ENCODE data around the gene TULP1.

The TULP1 gene

GRCh38 chr6:35463292-35463691 lies 49.4 kb downstream of the TULP1 start:
- ChIA-PET POLR2A (no interaction called here), CTCF (interaction anchor here (0.9 to 5.7 kb wide), 4 partner anchors 9 to 167 kb away, joined by 3 to 119 read pairs (median 8); partner anchors contain the start of genes FANCE and PPARD)

GRCh38 chr6:35461270-35461669 lies 51.4 kb downstream of the TULP1 start:
- no peak for DNase-seq (ENCODE audit: low read depth, low spot score)
- TF ChIP-seq CTCF (IDR thresholded peaks at IDR 0.05; ENCODE audit: insufficient read depth, low read length, missing control alignments) = no peak
- no peak overlapping the region for H3K4me3 ChIP-seq (ENCODE audit: low read depth, low read length)
- ChIA-PET CTCF (interaction anchor here (1.0 kb wide), 1 partner anchor 120 kb away, joined by 4 read pairs; no protein-coding TSS in a partner anchor), POLR2A (no interaction called here)

More at GRCh38 chr6:35463292-35463691, 49.4 kb downstream of the TULP1 start:
- H3K4me3 ChIP-seq (ENCODE audit: low read depth, low read length) = no peak overlapping the region
- no peak for DNase-seq (ENCODE audit: low read depth, low spot score)
- no peak for TF ChIP-seq CTCF (IDR thresholded peaks at IDR 0.05; ENCODE audit: insufficient read depth, low read length, missing control alignments)

- ChIA-PET CTCF (interaction anchor here (1.2 to 11.4 kb wide), 4 partner anchors 8 to 116 kb away, joined by 3 to 119 read pairs (median 4); partner anchors contain the start of genes PPARD and RPL10A), POLR2A (interaction anchor here (0.6 to 0.8 kb wide), 2 partner anchors 10 to 34 kb away, joined by 3 read pairs; no protein-coding TSS in a partner anchor)
- no peak overlapping the region for H3K4me3 ChIP-seq (ENCODE audit: low read depth, low read length)
- TF ChIP-seq CTCF (IDR thresholded peaks at IDR 0.05; ENCODE audit: insufficient read depth, low read length, missing control alignments) = no peak
- DNase-seq (ENCODE audit: low read depth, low spot score) = no peak
Measured at GRCh38 chr6:35457907-35458306, 54.8 kb downstream of the TULP1 start.

GRCh38 chr6:35454391-35455110 lies 58.1 kb downstream of the TULP1 start:
- no peak overlapping the region for H3K4me3 ChIP-seq (ENCODE audit: low read depth, low read length)
- POLR2A ChIA-PET = interaction anchor here (1.0 kb wide), 1 partner anchor 14 kb away, joined by 3 read pairs; the partner anchor contains the start of gene RPL10A
- CTCF ChIA-PET = interaction anchor here (0.7 to 14.6 kb wide), 11 partner anchors 10 to 283 kb away, joined by 3 to 430 read pairs (median 4); partner anchors contain the start of genes ARMC12, DEF6, PPARD and RPL10A
- no peak for DNase-seq (ENCODE audit: low read depth, low spot score)
- no peak for TF ChIP-seq CTCF (IDR thresholded peaks at IDR 0.05; ENCODE audit: insufficient read depth, low read length, missing control alignments)

- H3K4me3 ChIP-seq (ENCODE audit: low read depth, low read length) = peak overlapping the region; percentile 77
- TF ChIP-seq CTCF (IDR thresholded peaks at IDR 0.05; ENCODE audit: insufficient read depth, low read length, missing control alignments) = no peak
- ChIA-PET POLR2A (no interaction called here), CTCF (interaction anchor here (0.6 to 14.6 kb wide), 11 partner anchors 9 to 284 kb away, joined by 3 to 430 read pairs (median 8); partner anchors contain the start of genes ARMC12, DEF6, PPARD and RPL10A)
- DNase-seq (ENCODE audit: low read depth, low spot score) = no peak
Measured at GRCh38 chr6:35453236-35453635, 59.5 kb downstream of the TULP1 start.
